AG04450 (cell line): ENCODE data around the gene DHRS1. TPM values are rescaled to one million over a fixed set of nuclear protein-coding genes. Genes with fewer than 3 reads are reported as not detected.

Source experiments
- CTCF ChIA-PET: fragments of 300-600, 350-600 bp; formaldehyde crosslinking; extraction: SDS; loops from one replicate; lab custom pipeline; 2022; ENCODE audit warnings: antibody characterized with exemption, inconsistent platforms; lab: Charles Lee
- POLR2A ChIA-PET: fragments of 350-600 bp; formaldehyde crosslinking; extraction: SDS; loops from one replicate; lab custom pipeline; 2021; ENCODE audit warnings: antibody characterized with exemption, inconsistent platforms; lab: Yijun Ruan, JAX
- DNase-seq: peaks from one replicate; pipeline ENCODE4 v3.0.0-alpha.2; 2011; ENCODE audit warnings: low read depth, low spot score
- H3K27ac ChIP-seq: one replicate; pipeline ENCODE4 v1.5.1; 2012; ENCODE audit warnings: low read depth, low read length, control low read depth
- H3K27me3 ChIP-seq: one replicate; pipeline ENCODE4 v1.6.0; 2012; ENCODE audit warnings: low read length; ENCODE audit not compliant: control insufficient read depth, insufficient read depth
- H3K4me3 ChIP-seq: 2 replicates; pipeline ENCODE4 v1.5.1; 2011; ENCODE audit warnings: mild to moderate bottlenecking, low read depth, low read length, control low read depth
- H3K9me3 ChIP-seq: 2 replicates; pipeline ENCODE4 v1.5.1; 2012; ENCODE audit warnings: low read length; ENCODE audit not compliant: control insufficient read depth, insufficient read depth
- polyA plus RNA-seq: library from polyadenylated mRNA; depleted of rRNA; stranded (reverse); fragments of >200 nt; gene quantifications from 2 replicates; pipeline ENCODE4 v1.2.3, GENCODE V29; 2011
- TF ChIP-seq, protein P1 (sequence below): IDR thresholded peaks from 2 replicates; pipeline ENCODE4 v1.5.1; 2011; ENCODE audit warnings: low read depth, low read length, control low read depth, inconsistent platforms

The DHRS1 gene
- polyA plus RNA-seq, 1 experiment = 33.8 TPM

DNA sequence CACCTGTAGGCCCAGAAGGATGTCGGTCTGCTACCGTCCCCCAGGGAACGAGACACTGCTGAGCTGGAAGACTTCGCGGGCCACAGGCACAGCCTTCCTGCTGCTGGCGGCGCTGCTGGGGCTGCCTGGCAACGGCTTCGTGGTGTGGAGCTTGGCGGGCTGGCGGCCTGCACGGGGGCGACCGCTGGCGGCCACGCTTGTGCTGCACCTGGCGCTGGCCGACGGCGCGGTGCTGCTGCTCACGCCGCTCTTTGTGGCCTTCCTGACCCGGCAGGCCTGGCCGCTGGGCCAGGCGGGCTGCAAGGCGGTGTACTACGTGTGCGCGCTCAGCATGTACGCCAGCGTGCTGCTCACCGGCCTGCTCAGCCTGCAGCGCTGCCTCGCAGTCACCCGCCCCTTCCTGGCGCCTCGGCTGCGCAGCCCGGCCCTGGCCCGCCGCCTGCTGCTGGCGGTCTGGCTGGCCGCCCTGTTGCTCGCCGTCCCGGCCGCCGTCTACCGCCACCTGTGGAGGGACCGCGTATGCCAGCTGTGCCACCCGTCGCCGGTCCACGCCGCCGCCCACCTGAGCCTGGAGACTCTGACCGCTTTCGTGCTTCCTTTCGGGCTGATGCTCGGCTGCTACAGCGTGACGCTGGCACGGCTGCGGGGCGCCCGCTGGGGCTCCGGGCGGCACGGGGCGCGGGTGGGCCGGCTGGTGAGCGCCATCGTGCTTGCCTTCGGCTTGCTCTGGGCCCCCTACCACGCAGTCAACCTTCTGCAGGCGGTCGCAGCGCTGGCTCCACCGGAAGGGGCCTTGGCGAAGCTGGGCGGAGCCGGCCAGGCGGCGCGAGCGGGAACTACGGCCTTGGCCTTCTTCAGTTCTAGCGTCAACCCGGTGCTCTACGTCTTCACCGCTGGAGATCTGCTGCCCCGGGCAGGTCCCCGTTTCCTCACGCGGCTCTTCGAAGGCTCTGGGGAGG is 11.3 kb upstream of the DHRS1 start, which contains the start of gene LTB4R:
Gene LTB4R (plus strand): TSS at position 857 of the 959 bp plus-strand sequence. CDS start 4,150 bp downstream, outside the sequence.
- POLR2A ChIA-PET = interaction anchor here (1.3 kb wide), 1 partner anchor 121 kb away, joined by 5 read pairs; no protein-coding TSS in a partner anchor
- TF ChIP-seq, protein P1, sequence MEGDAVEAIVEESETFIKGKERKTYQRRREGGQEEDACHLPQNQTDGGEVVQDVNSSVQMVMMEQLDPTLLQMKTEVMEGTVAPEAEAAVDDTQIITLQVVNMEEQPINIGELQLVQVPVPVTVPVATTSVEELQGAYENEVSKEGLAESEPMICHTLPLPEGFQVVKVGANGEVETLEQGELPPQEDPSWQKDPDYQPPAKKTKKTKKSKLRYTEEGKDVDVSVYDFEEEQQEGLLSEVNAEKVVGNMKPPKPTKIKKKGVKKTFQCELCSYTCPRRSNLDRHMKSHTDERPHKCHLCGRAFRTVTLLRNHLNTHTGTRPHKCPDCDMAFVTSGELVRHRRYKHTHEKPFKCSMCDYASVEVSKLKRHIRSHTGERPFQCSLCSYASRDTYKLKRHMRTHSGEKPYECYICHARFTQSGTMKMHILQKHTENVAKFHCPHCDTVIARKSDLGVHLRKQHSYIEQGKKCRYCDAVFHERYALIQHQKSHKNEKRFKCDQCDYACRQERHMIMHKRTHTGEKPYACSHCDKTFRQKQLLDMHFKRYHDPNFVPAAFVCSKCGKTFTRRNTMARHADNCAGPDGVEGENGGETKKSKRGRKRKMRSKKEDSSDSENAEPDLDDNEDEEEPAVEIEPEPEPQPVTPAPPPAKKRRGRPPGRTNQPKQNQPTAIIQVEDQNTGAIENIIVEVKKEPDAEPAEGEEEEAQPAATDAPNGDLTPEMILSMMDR = peak; percentile 12; the same call in 1 of the 2 replicates
- H3K4me3 ChIP-seq = peak within 1 kb of the TSS; percentile 20; the same call in 1 of the 2 replicates
- peaks cover 4% of the 10 kb centered on the region; the same call in 1 of the 2 replicates for H3K9me3 ChIP-seq
- DNase-seq = no peak
- CTCF ChIA-PET = interaction anchor here (1.1 to 6.3 kb wide), 7 partner anchors 10 to 259 kb away, joined by 3 to 87 read pairs (median 35); partner anchors contain the start of genes CARMIL3, DHRS1 and NOP9
- H3K27me3 ChIP-seq = peaks cover 2% of the 10 kb centered on the region
- H3K27ac ChIP-seq = no peak within 1 kb of the TSS

DNA sequence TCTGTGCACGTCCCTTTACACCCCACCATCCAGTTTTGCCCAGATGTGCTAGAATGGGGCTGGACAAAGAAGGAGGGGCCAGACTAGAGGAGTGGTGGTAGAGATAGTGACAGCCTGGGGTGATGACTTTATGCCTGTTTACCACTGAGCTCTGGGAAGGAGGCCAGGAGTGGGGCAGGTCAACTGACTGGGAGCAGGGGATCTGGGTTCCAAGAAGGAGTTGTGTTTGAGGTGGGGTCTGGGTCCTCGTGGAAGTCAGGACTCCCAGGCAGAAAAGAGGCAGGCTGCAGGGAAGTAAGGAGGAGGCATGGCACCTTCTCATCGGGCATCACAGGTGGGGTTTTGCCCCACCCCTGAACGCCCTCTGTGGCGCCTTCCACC is 10.7 kb upstream of the DHRS1 start:
- CTCF ChIA-PET = interaction anchor here (1.8 to 6.3 kb wide), 6 partner anchors 12 to 258 kb away, joined by 4 to 87 read pairs (median 40); partner anchors contain the start of genes CARMIL3, DHRS1 and NOP9
- TF ChIP-seq, protein P1 = no peak
- Histone ChIP-seq H3K9me3 (no peaks in the 10 kb centered on the region), H3K27ac (no peak overlapping the region), H3K4me3 (no peak overlapping the region), H3K27me3 (no peaks in the 10 kb centered on the region)
- no peak for DNase-seq
- POLR2A ChIA-PET = interaction anchor here (1.3 kb wide), 1 partner anchor 121 kb away, joined by 5 read pairs; no protein-coding TSS in a partner anchor

DNA sequence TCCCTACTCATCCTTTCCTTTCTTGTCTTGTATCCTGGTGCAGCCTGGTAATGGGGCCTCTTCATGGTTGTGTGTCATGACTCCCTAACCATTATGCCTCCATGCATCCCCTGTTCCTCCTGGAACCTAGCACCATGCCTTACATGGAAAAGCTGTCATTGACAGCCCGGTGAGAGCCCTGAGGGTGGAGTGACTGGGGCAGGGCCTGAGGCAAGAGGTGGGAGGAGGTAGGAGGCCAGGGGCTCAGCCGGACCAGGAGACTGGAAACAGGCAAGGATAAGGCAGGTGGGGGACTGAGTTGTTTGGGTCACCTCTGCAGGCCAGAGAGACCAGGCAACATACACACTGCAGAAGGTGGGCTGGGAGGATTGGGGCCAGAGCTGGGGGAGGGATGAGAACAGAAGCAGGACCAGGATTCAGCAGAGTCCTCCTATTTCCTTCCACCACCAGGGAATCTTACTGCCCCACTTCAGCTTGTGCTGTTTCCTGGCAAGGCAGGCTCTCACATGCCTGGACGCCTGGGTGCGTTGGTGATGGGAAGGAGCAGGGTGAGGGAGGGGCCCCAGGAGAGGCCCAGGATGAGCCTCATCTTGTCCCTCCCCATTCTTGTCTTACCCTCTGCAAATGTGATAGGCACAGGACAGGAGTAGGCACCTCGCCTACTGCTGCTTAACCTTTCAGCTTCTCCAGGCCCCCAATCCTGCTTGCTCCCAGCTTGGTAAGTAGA is 10.1 kb upstream of the DHRS1 start, which contains the start of gene LTB4R2:
Gene LTB4R2 (plus strand): TSS at position 603 of the 727 bp plus-strand sequence. CDS start 525 bp downstream, outside the sequence.
- ChIA-PET CTCF (interaction anchor here (1.8 to 6.3 kb wide), 10 partner anchors 9 to 258 kb away, joined by 4 to 87 read pairs (median 32); partner anchors contain the start of genes CARMIL3, DHRS1, NOP9 and TINF2), POLR2A (interaction anchor here (1.3 kb wide), 1 partner anchor 122 kb away, joined by 5 read pairs; no protein-coding TSS in a partner anchor)
- H3K27me3 ChIP-seq = no peaks in the 10 kb centered on the region
- no peak for DNase-seq
- H3K4me3 ChIP-seq = peak within 1 kb of the TSS; percentile 20; the same call in 1 of the 2 replicates
- TF ChIP-seq, protein P1 = no peak
- no peak within 1 kb of the TSS for H3K27ac ChIP-seq
- H3K9me3 ChIP-seq = no peaks in the 10 kb centered on the region

DNA sequence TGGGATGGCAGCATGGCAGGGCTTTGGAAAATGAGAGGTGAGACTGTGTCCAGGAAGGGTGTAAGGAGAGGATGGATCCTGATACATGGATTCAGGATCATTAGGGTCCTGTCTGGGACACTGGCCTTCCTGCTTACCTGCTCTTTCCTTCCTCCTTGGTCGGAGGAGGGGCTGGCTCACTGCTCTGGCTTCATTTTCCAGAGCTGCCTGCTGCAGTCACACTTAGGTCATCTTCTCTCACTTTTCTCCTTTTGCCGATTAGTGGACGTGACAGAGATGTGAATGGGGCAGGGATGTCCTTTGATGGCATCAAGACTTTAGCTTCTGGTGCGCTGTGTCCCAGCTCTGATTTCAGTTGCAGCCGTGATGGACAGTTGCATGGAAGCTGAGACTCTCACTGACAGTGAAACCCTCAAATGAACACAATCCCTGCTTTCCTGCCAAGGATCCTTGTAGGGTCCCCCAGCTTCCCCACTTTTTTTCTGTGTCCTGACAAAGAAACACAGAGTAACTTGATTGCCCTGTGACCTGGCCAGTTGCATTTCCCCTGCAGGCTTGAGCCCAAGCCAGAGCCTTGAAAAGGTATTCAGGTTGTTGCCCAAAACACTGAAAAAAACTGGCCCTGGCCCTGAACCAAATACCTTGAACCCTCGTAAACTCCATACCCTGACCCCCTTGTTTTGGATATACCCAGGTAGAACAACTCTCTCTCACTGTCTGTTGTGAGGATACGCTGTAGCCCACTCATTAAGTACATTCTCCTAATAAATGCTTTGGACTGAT is 9.0 kb upstream of the DHRS1 start:
- ChIA-PET POLR2A (interaction anchor here (0.6 to 1.8 kb wide), 5 partner anchors 37 to 133 kb away, joined by 3 to 10 read pairs (median 4); partner anchors contain the start of genes KHNYN, RABGGTA and TINF2), CTCF (interaction anchor here (0.5 to 6.3 kb wide), 48 partner anchors 8 to 1087 kb away, joined by 3 to 87 read pairs (median 5); partner anchors contain the start of genes CARMIL3, CHMP4A, DHRS1 and NOP9)
- Histone ChIP-seq H3K27me3 (no peaks in the 10 kb centered on the region), H3K4me3 (no peak overlapping the region), H3K9me3 (no peaks in the 10 kb centered on the region), H3K27ac (no peak overlapping the region)
- DNase-seq = no peak
- TF ChIP-seq, protein P1 = no peak
